KG1 (cell line): ENCODE results near the gene DLL1.

Experiments used
- DNase-seq: peaks from one replicate; lab custom pipeline; 2025; lab: John Stamatoyannopoulos, UW

DLL1 gene

DNA sequence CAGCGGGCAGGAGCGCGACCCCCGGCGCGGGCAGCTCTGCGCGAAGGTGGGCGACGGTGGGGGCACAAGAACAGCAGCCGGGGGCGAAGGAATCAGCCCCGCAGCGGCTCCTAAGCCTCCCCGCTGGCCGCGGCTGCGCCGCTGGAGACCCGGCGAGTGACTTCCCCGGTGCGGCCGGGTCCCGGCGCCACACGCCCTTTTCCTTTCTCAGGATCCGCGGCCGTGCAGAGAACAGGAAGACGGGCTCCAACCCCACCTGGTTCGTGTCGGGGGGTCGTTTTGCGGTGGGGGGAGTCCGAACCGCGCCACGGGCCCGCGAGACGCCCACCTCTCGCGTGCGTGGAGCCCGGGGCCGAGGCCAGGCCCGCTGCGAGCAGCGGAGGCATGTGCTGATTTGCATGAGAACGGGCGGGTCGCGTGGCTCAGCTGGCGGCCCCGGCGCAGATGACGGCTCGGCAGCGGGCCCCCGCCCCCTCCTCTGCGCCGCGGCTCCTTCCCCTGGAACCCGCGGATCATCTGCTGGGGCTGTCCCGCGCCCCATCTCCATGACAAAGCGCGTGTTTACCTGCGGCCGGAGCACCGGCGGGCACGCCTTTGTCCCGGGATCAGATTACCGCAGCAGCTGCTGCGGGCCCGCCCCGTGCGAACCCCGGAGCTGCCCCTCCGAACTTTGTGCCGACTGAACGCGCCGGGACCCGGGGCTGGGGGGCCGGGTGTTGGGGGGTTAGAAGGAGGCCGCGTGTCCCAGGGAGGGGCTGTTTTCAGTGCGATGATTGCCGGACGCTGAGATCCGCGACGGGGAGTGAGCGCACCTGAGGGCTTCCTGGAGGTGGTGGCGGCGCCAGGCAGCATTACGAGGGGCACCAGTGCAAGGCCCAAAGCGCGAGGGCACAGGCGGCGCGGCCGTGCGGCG, 4.9 kb upstream of the DLL1 start:
- no peak for DNase-seq

GRCh38 chr6:170294813-170295509, 4.1 kb upstream of the DLL1 start:
- DNase-seq: no peak

GRCh38 chr6:170294298-170294730, 3.4 kb upstream of the DLL1 start:
- DNase-seq: no peak

- no peak for DNase-seq
Measured at GRCh38 chr6:170293341-170294231, 2.7 kb upstream of the DLL1 start.

GRCh38 chr6:170292407-170293158, 1.7 kb upstream of the DLL1 start:
- no peak for DNase-seq

GRCh38 chr6:170292111-170292406, 1.2 kb upstream of the DLL1 start:
- no peak for DNase-seq

GRCh38 chr6:170291271-170292110, 613 bp upstream of the DLL1 start:
- DNase-seq: no peak

GRCh38 chr6:170289951-170290295, 955 bp downstream of the DLL1 start:
- no peak for DNase-seq

DNA sequence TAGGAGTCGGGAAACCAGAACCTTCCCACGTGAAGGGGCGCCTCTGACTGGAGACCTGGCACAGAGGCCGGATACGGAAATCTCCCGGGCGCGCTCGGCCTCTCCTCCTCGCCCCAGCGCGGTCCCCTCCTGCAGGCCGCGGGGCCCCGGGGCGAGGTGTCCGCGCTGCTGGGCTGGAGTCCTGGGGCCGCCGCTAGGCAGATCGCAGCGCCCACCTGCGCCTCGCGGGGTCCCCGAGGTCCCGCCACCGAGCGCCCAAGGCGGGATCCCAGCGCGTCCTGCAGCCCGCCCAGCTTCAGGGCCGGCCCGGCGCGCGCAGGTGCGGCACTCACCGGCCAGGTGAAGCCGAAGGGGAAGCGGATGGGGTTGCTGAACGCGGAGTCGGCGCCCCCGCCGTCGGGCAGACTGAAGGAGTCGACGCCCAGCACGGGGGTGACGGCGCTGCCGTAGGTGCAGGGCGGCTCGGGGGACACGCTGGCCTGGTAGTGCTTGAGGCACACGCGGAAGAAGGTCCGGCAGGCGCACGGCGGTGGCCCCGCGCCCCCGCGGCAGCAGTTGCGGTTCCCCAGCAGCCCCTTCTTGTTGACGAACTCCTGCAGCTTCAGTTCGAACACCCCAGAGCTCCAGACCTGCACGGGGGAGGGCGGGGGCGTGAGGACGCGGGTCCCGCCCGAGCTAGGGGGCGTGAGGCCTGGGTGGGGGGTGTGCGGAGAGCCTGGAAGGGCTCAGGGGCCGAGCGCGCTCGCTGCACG, 1.5 kb downstream of the DLL1 start:
- no peak for DNase-seq

DNA sequence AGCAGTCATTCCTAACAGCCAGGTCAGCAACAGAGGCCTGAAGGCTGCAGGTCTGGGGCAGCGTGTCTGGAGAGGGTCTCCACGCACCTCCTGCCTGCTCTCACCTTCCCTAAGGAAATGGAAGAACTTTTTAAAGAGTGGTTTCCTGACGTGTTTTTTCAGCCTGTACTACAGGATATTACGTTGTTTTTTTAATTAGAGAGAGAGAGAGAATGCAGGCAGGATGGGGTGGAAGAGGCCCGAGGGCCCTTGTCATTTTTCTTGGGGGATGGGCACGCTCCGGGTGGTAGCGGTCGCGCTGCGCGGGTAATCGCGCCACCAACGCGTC, 2.1 kb downstream of the DLL1 start:
- no peak for DNase-seq

DNA sequence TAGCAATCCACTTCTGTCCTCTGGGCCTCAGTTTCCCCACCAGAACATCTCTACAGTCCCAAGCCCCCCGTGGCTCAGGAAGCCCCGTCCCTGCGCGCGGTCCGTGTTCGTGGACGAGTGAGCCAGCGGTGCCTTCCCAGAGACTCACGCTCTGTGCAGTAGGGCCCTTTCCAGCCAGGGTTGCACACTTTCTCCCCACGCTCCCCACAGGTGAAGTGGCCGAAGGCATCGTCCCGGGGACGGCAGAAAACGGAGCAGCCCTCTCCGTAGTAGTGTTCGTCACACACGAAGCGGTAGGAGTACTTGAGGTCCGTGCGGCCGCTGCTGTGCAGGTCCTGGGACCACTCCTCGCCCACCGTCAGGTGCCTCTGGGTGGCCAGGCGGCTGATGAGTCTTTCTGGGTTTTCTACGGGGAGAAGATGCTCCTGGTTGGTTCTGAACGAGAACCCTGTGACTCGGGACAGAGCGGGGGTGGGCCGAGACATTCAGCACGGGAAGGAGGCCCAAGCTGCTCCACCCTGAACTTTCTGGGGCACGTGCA, 2.7 kb downstream of the DLL1 start:
- DNase-seq: no peak

DNA sequence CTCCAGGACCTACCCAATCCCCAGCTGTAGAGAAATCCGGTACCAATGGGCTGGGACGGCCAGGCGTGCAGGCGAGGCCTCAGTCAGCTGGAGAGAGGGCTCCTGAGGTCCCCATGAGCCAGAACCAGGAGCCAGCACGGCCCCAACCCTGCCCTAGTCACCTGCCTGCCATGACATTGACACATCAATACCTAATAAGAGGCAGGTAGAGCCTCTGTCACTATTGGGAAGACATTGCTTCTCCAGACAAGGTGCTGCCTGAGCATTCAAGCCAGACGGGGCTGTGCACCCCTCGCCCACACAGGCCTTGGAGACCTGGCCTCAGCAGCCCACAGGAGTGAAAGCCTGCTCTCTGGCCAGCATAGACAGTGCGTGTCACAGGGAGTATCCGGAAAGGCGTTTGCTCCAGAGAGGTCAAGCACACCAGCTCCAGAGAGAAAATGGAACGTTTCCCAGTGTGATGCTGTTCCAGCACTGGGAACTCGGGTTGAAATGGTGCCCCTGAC, 3.5 kb downstream of the DLL1 start:
- DNase-seq: no peak

DNA sequence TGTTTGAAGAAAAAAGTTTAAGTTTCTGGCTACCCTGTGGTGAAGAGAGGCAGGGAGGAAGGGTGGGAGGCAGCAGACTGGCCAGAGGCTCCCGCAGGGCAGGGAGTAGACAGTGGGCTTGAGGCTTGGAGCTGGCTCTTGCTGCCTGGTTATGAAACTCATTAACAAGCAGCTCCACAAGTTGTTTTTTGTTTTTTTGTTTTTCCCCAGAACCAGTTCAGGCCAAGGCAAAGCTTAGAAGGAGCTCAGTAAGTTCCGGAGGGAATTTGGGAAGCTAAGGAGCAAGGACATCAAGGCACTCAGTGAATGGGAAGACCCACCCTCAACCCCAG, 4.0 kb downstream of the DLL1 start:
- DNase-seq: no peak

GRCh38 chr6:170286246-170286933, 4.5 kb downstream of the DLL1 start:
- no peak for DNase-seq

GRCh38 chr6:170285482-170285881, 5.4 kb downstream of the DLL1 start:
- DNase-seq: no peak

DNA sequence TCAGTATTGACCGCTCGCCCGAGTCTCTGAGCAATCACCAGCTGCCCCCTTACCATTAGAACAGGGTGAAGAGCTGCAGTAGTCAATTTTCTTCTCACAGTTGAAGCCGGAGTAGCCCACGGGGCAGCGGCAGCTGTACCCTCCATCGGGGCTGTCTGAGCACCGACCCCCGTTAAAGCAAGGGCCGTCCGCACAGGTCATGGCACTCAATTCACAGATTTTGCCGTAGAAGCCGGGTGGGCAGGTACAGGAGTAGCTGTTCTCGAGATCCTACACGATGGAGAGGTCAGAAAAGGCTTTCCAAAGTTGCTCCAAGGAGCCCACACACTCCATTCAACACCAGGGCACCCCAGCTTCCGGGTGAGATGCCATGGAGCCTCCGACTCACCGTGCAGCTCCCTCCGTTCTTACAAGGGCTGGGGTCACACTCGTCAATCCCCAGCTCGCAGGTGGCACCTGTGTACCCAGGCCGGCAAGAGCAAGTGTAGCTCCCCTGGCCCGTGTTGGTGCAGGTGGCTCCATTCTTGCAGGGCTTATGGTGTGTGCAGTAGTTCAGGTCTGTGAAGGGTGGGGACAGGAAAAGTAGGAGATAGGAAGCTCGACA, 5.9 kb downstream of the DLL1 start:
- no peak for DNase-seq

DNA sequence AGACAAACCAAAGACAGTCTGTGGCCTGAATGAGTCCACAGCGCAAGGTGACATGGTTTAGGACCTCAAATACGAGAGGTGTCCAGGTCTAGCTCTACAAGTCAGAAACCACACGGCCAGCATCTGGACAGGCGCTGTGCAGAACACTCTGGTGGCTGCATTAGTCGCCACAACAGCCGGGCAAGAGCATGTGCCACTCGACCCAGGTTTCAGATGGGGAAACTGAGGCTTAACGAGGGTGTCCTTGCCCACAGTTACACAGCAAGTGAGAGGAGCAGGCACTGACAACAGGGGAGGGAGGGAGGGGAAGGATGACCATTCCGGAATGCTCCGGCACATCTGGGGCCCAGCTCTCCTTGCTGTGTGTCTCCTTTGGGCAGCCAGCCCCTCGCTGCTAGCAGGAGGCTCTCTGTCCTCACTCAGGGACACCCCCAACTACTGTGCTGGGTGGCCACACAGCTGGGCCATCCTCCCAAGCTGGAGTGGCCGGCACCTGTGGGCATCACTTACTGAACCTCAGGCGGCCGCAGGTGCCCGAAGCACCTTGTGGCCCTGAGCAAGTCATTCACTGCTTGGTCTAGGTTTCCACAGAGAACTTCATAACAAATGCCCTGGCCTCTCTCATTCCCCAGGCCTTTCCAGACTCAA, 6.6 kb downstream of the DLL1 start:
- DNase-seq: no peak
